Measurements from ENCODE around the gene SF3B1.
A peak's percentile ranks its signal among the peaks of the same experiment; 100 is the strongest.
"Not testable (repeated sequence)": the region's sequence is repeated elsewhere in the genome, so short reads cannot be mapped to it uniquely, and the experiment has no call there.

SF3B1 gene

GRCh38 chr2:197378494-197379307, 56.1 kb downstream of the SF3B1 start:
- DNase-seq (ENCODE audit: low read depth): peak; percentile 46

DNA sequence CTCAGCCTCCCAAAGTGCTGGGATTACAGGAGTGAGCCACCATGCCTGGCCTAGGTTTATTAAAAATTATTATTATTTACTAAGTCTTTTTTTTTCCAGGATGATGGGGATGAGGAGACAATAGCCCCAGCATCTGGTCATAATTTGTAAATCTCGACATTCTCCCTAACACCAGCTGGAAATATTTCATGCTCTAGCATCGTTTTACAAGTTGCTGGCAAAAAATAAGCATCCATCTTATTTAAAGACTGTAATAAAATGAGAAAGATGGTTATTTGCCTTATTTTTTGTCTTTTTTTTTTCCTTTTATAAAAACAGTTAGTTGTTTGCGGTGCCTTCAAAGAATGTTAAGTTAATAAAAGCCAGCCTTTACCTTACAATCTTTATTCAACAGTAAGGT, 56.7 kb downstream of the SF3B1 start:
- DNase-seq (ENCODE audit: low read depth): no peak

GRCh38 chr2:197377670-197378069, 57.2 kb downstream of the SF3B1 start:
- DNase-seq (ENCODE audit: low read depth): no peak

DNA sequence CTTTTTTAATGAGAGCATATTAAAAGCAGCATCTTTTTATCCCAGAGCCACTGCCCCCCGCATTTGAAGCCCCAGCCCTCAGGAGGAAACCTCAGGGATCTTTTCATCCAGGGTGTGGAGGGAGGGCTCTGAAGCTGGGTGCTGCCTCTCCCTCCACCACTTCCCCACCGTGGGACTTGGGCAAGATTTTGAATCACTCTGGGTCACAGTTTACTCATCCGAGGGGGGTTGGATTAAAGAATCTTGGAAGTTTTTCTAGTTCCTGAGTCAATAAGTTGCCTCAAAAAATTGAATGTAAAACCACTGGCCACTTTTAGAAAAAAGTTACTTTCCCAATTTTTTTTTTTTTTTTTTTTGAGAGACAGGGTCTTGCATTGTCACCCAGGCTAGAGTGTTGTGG, 62.2 kb downstream of the SF3B1 start:
- DNase-seq (ENCODE audit: low read depth): no peak

GRCh38 chr2:197370664-197371063, 64.2 kb downstream of the SF3B1 start:
- not testable (repeated sequence) for DNase-seq (ENCODE audit: low read depth)

- DNase-seq (ENCODE audit: low read depth): no peak
These were observed 64.9 kb downstream of the SF3B1 start for GRCh38 chr2:197369933-197370320.

DNA sequence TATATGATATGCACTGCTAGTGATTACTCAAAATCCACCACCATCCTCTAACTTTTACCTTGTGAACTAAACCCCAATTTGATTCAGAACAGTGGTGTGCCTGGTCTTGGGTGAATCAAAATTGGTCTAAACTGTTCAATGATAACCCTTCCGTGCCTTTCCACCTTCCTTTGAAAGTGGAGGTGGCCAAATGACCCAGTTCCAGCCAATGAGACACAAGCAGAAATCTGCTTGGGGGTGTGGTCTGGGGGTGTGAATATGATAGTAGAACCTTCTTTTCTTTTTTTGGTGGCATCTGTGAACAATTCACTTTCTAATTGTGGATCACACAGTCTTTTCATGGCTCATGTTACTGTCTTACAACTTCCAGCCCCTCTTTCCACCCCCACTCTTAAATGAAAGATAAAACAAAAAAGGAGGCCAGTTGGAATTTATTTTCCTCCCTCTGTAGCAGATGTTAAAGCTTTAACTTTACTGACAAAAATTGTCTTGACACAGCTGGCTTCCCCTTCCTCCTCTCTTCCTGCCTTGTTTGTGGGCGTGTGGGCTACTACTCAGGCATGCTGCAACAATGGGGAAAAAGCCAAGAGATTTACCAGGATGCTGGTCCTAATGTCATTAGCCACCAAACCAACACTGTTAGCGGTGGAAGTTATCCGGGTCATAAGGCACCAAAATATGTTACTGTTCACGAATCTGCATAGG, 65.4 kb downstream of the SF3B1 start:
- no peak for DNase-seq (ENCODE audit: low read depth)

DNA sequence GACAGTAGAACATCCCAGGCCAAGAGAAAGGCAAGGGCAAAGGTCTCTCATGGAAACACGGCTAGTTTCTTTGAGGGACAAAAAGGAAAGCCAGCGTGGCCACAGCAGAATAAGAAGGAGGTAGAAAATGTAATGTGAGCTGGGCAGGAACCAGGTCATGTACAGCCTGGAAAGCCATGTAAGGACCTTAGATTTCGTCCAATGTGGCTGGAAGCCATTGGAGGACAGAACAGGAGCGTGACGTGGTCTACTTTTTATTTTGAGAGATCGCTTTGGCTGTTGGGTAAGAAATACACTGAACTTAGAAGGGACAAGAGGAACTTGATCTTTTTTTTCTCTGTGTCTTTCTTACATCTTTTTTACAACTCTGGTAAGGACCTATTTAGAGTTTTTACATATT, 66.4 kb downstream of the SF3B1 start:
- DNase-seq (ENCODE audit: low read depth): no peak

DNA sequence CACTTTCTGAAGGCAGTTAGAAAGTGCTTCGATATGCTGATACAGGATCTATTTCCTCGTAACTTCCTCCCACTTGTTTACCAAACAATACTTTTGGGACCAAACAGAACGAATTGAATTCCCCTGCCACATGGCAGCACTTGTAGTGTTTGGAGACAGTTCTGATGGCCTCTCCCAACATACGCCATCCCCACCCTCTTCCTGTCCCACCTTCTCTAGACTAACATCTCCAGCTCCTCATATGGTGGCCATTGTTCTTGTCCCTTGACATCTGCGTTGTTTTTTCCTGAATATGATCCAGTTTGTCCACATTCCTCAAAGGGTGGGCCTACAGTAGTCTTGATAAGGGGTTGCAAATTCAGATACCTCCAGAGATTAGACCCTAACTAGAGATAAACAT, 70.8 kb downstream of the SF3B1 start:
- no peak for DNase-seq (ENCODE audit: low read depth)

DNA sequence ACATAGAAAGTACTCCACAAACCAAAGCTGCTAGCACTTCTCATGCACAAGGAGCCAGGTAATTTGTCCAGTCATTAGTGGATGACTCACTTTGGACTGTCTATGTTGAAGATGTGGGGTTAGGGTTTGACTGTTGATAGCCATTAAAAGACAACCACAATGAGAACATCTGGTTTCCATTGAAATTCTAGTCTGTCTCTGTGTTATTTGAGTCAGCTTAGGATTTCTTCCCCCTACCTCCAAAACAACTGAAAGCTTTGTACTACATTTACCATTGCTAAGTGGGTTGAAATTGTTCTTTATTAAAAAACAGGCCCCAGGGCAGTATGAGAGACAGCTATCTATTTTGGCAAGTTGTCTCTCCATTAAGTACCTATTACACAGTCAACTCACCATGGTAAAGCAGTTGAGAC, 74.1 kb downstream of the SF3B1 start:
- DNase-seq (ENCODE audit: low read depth): no peak

DNA sequence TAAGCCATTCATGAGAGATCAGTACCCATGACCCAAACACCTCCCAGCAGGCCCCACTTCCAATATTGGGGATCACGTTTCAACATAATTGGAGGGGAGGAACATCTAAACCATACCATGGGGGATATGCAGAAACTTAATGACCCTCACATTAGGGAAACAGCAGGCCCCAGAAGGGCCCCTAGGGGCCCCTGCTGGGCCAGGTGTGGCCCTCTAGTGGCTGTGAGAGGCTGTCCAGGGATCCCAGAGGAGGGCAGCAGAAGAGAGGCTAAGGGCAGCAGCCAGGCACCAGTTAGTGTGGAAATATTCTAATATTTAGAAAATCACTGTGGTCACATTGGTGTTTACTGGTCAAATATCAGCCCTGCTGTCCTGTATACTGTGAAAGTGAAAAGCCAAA, 75.0 kb downstream of the SF3B1 start:
- DNase-seq (ENCODE audit: low read depth): no peak

DNA sequence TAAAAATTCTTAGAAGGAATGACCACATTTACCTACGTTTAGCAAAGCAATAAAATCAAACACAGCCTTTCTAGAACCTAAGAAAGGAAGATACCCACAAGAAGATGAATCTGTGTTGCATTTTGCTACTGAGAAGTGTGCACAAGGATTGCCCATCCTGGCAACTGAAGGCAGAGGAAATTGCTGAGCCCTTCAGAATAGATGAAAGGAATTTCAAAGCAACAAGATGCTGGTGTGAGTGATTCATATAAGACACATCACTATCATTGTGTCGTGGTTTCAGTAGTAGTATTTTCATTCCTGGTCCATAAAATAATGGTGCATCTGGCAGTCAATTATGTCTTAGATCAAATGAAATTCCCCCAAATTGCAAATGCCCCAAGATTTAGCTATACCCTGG, 75.9 kb downstream of the SF3B1 start:
- no peak for DNase-seq (ENCODE audit: low read depth)

DNA sequence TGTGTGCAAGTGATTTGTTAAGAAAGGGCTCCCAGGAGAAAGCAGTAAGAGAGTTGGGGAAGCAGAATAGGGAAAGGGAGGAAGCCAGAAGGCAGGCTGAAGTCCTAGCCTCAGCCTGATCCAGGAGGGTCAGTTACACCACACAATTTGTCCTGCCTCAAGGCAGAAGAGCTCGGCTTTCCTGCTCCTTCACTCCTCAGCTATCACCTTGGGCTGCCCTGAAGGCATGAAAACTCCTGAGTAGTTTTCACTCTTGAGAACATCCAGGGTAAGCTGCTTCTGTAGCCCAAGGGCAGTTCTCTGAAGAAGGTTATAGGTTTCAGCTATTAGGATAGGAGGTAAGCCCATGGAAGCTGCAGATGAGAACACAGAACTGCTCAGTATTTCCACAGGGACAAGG, 76.8 kb downstream of the SF3B1 start:
- no peak for DNase-seq (ENCODE audit: low read depth)

DNA sequence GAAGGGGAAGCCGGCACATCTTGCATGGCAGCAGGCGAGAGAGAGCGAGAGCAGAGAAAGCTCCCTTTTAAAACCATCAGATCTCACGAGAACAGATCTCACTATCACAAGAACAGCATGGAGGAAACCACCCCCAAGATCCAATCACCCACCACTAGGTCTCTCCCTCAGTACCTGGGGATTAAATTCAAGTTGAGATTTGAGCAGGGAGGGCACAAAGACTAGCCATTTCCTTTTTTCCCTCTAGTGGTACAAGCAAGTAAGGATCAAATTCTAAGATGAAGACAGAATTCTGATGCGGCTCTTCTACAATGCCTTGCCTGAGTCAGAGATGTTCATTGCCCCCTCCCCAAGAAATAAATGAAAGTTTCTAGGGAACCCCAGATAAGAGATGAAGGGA, 78.7 kb downstream of the SF3B1 start:
- DNase-seq (ENCODE audit: low read depth): no peak

- no peak for DNase-seq (ENCODE audit: low read depth)
These were observed 80.7 kb downstream of the SF3B1 start for GRCh38 chr2:197354169-197354558.

DNA sequence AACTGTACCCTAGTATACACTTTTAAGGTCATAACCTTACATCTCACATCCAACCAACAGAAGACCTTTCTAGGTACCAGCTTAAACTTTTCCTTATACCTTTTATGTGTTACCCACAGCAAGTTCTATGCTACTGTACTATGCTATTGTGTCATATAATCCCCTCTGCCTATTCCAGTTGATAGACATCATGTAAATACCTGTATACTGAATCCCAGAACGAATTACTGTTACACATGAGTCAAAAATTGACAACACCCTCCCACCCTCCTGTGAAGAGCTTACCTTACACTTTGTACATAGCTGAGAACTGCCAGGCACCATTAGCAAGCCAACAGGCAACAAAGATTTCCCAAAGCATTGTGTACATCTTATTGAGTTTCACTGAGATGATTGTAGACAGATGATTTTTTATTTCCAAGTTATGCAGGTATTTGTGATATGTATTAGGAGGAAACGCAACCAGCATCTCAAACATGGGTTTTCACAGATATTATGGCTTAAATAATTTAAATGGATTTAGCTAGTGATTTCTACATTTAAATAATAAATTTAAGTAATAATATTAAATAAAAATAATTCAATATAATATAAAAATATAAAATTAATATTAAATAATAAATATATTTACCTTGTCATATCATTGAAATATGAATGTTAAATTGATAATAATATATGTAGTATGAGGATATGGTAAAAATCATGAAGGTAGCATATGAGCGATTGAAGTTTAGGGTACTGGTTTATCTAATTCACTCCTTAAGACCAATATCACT, 81.2 kb downstream of the SF3B1 start:
- DNase-seq (ENCODE audit: low read depth): no peak

DNA sequence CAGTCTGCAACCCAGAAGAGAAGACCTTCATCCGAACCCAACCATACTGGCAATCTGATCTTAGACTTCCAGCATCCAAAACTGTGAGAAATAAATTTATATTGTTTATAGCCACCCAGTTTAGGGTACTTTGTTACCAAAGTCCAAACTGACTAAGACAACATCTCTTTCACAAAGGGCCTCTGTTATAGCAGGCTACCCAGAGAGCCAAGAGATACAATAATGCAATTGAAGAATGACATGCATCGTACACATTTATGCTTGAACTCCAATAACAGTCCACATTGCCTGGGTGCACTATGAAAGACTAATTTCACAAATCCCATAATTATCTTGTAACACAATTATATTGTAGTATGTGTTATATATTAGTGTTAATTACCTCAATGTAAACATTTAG, 85.1 kb downstream of the SF3B1 start:
- DNase-seq (ENCODE audit: low read depth): no peak

GRCh38 chr2:197348721-197349360, 86.0 kb downstream of the SF3B1 start:
- DNase-seq (ENCODE audit: low read depth): no peak

DNA sequence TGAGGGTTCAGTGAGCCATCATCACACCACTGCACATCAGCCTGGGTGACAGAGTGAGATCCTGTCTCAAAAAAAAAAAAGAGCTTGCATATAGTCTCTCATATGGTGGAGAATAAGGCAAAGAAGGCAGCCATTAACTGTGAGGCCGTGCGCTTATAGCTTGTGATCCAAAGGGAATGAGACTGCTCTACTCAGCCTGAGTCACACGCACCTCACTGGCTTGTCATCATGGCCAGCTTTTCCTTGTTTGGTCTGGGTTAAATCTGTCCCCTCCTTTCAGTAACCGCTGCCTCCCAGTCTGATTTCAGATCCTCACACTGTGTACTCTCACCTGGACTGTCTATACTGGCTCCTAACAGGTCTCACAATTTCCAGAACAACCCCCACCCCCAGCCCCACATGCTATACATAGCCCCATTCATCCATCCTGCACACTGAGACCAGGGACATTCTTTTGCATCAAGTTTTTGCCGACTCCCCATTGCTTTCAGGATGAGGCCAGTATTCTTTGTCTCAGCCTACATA, 88.9 kb downstream of the SF3B1 start:
- DNase-seq (ENCODE audit: low read depth): no peak

DNA sequence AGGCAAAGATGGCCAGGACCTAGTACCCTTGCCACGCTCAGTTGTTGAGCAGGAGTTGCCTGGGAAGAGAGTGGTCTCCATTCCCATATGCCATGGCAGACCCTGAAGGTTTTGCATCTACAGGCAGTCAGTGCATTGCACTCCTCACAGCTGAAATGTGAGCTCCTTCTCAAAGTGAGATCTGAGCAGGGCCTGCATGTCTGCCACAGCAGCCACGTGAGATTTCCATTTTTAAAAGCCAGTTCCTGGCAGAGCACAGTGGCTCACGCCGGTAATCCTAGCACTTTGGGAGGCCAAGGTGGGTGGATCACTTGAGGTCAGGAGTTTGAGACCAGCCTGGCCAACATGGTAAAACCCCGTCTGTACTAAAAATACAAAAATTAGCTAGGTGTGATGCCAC, 90.9 kb downstream of the SF3B1 start:
- not testable (repeated sequence) for DNase-seq (ENCODE audit: low read depth)

DNA sequence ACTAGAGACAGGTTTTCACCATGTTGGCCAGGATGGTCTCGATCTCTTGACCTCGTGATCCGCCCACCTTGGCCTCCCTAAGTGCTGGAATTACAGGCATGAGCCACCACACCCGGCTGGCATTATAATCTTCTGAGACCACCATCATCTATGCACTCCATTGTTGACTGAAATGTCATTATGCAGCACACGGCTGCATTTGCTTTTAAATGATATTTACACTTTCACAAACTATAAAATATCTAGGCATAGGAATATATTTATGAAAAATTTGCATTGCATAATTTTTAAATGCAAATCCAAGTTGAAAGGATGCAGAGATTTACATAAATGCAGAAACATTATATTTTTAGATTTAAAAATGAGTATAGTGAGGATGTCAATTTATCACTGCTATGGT, 94.2 kb downstream of the SF3B1 start:
- no peak for DNase-seq (ENCODE audit: low read depth)

Measured in activated T-cell treated with anti-CD3 and anti-CD28 coated beads for 48 hours (primary cell).